SK-N-SH (cell line): ENCODE measurements around the gene SLC25A51. TPM values are rescaled to one million over a fixed set of nuclear protein-coding genes. Genes with fewer than 3 reads are reported as not detected.

ENCODE experiments used
- ELF1 ChIP-seq: IDR thresholded peaks from 2 replicates; pipeline ENCODE4 v1.4.0; 2012
- EP300 ChIP-seq, 2 experiments: IDR thresholded peaks; 2 replicates each; pipeline versions ENCODE4 v1.4.0 to v1.6.1; 2012; ENCODE audit warnings: borderline replicate concordance in 1 of 2, low read depth in 1 of 2, low read length in 1 of 2
- FOXJ3 ChIP-seq: sonication (generic); formaldehyde crosslinking; IDR thresholded peaks from 2 replicates; pipeline ENCODE4 v1.5.1; 2020; ENCODE audit warnings: mild to moderate bottlenecking, missing genetic modification reagents
- GATA2 ChIP-seq: sonication (generic); formaldehyde crosslinking; IDR thresholded peaks from 2 replicates; pipeline ENCODE4 v1.5.0; 2020; ENCODE audit warnings: mild to moderate bottlenecking, missing genetic modification reagents
- IRF3 ChIP-seq: fragments of 150-350 bp; IDR thresholded peaks from 2 replicates; pipeline ENCODE4 v1.6.1; 2016; ENCODE audit warnings: mild to moderate bottlenecking, low read depth, low read length
- JUND ChIP-seq: IDR thresholded peaks from 2 replicates; pipeline ENCODE4 v1.4.0; 2012
- MAX ChIP-seq: IDR thresholded peaks from 2 replicates; pipeline ENCODE4 v1.4.0; 2012; ENCODE audit warnings: low read depth
- MEF2A ChIP-seq: IDR thresholded peaks from 2 replicates; pipeline ENCODE4 v1.4.0; 2012; ENCODE audit warnings: low read depth, borderline replicate concordance
- MXI1 ChIP-seq: IDR thresholded peaks from 2 replicates; pipeline ENCODE4 v1.6.1; 2012; ENCODE audit warnings: mild to moderate bottlenecking, low read depth, low read length, improper control_type of control experiment
- NFIC ChIP-seq: IDR thresholded peaks from 2 replicates; pipeline ENCODE4 v1.4.0; 2012; ENCODE audit warnings: borderline replicate concordance
- RAD21 ChIP-seq: IDR thresholded peaks from 2 replicates; pipeline ENCODE4 v1.6.1; 2012; ENCODE audit warnings: mild to moderate bottlenecking, low read length
- REST ChIP-seq: IDR thresholded peaks from 2 replicates; pipeline ENCODE4 v1.6.1; 2012; ENCODE audit warnings: mild to moderate bottlenecking, low read depth, low read length, moderate library complexity
- SIN3A ChIP-seq: IDR thresholded peaks from 2 replicates; pipeline ENCODE4 v1.6.1; 2012; ENCODE audit warnings: low read depth, mild to moderate bottlenecking, low read length, moderate library complexity, borderline replicate concordance
- TAF1 ChIP-seq: IDR thresholded peaks from 2 replicates; pipeline ENCODE4 v1.6.1; 2012; ENCODE audit warnings: low read depth, mild to moderate bottlenecking, low read length, moderate library complexity, borderline replicate concordance
- USF1 ChIP-seq: IDR thresholded peaks from 2 replicates; pipeline ENCODE4 v1.4.0; 2012; ENCODE audit warnings: low read depth, borderline replicate concordance
- USF2 ChIP-seq: fragments of 150-350 bp; IDR thresholded peaks from 2 replicates; pipeline ENCODE4 v1.6.1; 2017; ENCODE audit warnings: antibody characterized with exemption, low read length, low read depth, borderline replicate concordance
- YY1 ChIP-seq: IDR thresholded peaks from 2 replicates; pipeline ENCODE4 v1.4.0; 2012; ENCODE audit warnings: low read depth, mild to moderate bottlenecking
- ZBTB33 ChIP-seq: IDR thresholded peaks from 2 replicates; pipeline ENCODE4 v1.4.0; 2012; ENCODE audit warnings: low read depth, borderline replicate concordance
- polyA plus RNA-seq, 3 experiments: library from polyadenylated mRNA; depleted of rRNA; stranded (reverse); fragments of >200 nt; gene quantifications; 2 replicates each; pipeline ENCODE4 v1.2.3, GENCODE V29; 2012

SLC25A51 gene
- polyA plus RNA-seq, 1 of the 3 experiments (the other 2 are of a cell fraction), result 13.3 TPM

- no peak for TF ChIP-seq REST
- no peak for TF ChIP-seq YY1
- TF ChIP-seq NFIC, result 0 out of 2 replicates have a peak, but pooled peaks have one; percentile 8
- no peak for TF ChIP-seq IRF3
- TF ChIP-seq MXI1, result no peak
- TF ChIP-seq MEF2A, result no peak
- no peak for TF ChIP-seq TAF1
- no peak for TF ChIP-seq FOXJ3 (CRISPR knock-in tag)
- TF ChIP-seq ZBTB33, result no peak
- TF ChIP-seq USF2, result no peak
- no peak for TF ChIP-seq ELF1
- TF ChIP-seq USF1, result no peak
- peak; percentile 48; the same call in 1 of the 2 replicates for TF ChIP-seq SIN3A
- no peak for TF ChIP-seq GATA2
- 0 out of 2 replicates have a peak, but pooled peaks have one; percentile 29 for TF ChIP-seq MAX
- TF ChIP-seq EP300 (IDR thresholded peaks at IDR 0.05; ENCODE audit: borderline replicate concordance in 1 of 2, low read depth in 1 of 2, low read length in 1 of 2), result no peak
- no peak for TF ChIP-seq JUND
- TF ChIP-seq RAD21, result peak; percentile 100
Observed at GRCh38 chr9:37913480-37914153, 9.7 kb upstream of the SLC25A51 start (continued).
